AG04450 (cell line): ENCODE data around the gene MSX2. TPM values are rescaled to one million over a fixed set of nuclear protein-coding genes. Genes with fewer than 3 reads are reported as not detected.
A peak's percentile ranks its signal among the peaks of the same experiment; 100 is the strongest.

Experiments used
- CTCF ChIA-PET: fragments of 300-600, 350-600 bp; formaldehyde crosslinking; extraction: SDS; loops from one replicate; lab custom pipeline; 2022; ENCODE audit warnings: antibody characterized with exemption, inconsistent platforms; lab: Charles Lee
- POLR2A ChIA-PET: fragments of 350-600 bp; formaldehyde crosslinking; extraction: SDS; loops from one replicate; lab custom pipeline; 2021; ENCODE audit warnings: antibody characterized with exemption, inconsistent platforms; lab: Yijun Ruan, JAX
- DNase-seq: peaks from one replicate; pipeline ENCODE4 v3.0.0-alpha.2; 2011; ENCODE audit warnings: low read depth, low spot score
- H3K27ac ChIP-seq: one replicate; pipeline ENCODE4 v1.5.1; 2012; ENCODE audit warnings: low read depth, low read length, control low read depth
- H3K27me3 ChIP-seq: one replicate; pipeline ENCODE4 v1.6.0; 2012; ENCODE audit warnings: low read length; ENCODE audit not compliant: control insufficient read depth, insufficient read depth
- H3K4me3 ChIP-seq: 2 replicates; pipeline ENCODE4 v1.5.1; 2011; ENCODE audit warnings: mild to moderate bottlenecking, low read depth, low read length, control low read depth
- H3K9me3 ChIP-seq: 2 replicates; pipeline ENCODE4 v1.5.1; 2012; ENCODE audit warnings: low read length; ENCODE audit not compliant: control insufficient read depth, insufficient read depth
- CTCF ChIP-seq: IDR thresholded peaks from 2 replicates; pipeline ENCODE4 v1.5.1; 2011; ENCODE audit warnings: low read depth, low read length, control low read depth, inconsistent platforms
- polyA minus RNA-seq: library from RNA; depleted of rRNA, polyadenylated mRNA; stranded (reverse); fragments of >200 nt; gene quantifications from 2 replicates; pipeline ENCODE4 v1.2.3, GENCODE V29; 2011; rRNA and poly(A)+ RNA removed
- polyA plus RNA-seq: library from polyadenylated mRNA; depleted of rRNA; stranded (reverse); fragments of >200 nt; gene quantifications from 2 replicates; pipeline ENCODE4 v1.2.3, GENCODE V29; 2011; rRNA removed

MSX2 gene
- 7.2 and 9.5 TPM in 2 replicates for polyA plus RNA-seq
- polyA minus RNA-seq, result 10.2 and 11.0 TPM in 2 replicates

- Histone ChIP-seq H3K27me3 (peaks cover 44% of the 10 kb centered on the region), H3K9me3 (no peaks in the 10 kb centered on the region; the same call in 1 of the 2 replicates), H3K4me3 (peak within 1 kb of the TSS; percentile 69), H3K27ac (peak within 1 kb of the TSS; percentile 11)
- POLR2A ChIA-PET, result interaction anchor here (0.6 to 1.3 kb wide), 8 partner anchors 17 to 782 kb away, joined by 3 to 17 read pairs (median 6); no protein-coding TSS in a partner anchor
- TF ChIP-seq CTCF, result no peak
- CTCF ChIA-PET, result interaction anchor here (0.6 to 4.7 kb wide), 7 partner anchors 8 to 400 kb away, joined by 3 to 32 read pairs (median 6); no protein-coding TSS in a partner anchor
- peak; percentile 64 for DNase-seq
Measured at GRCh38 chr5:174724484-174725260, at the start of gene MSX2. Gene MSX2 (plus strand): TSS chr5:174724582. CDS start chr5:174724660, 78 bp downstream.

GRCh38 chr5:174675110-174675509 is 49.3 kb upstream of the MSX2 start:
- POLR2A ChIA-PET, result interaction anchor here (0.7 kb wide), 1 partner anchor 12 kb away, joined by 4 read pairs; no protein-coding TSS in a partner anchor
- TF ChIP-seq CTCF, result no peak
- peaks cover 3% of the 10 kb centered on the region for H3K27me3 ChIP-seq
- no peak for DNase-seq
- H3K27ac ChIP-seq, result no peak overlapping the region
- H3K4me3 ChIP-seq, result no peak overlapping the region
- CTCF ChIA-PET, result interaction anchor here (0.7 kb wide), 1 partner anchor 18 kb away, joined by 3 read pairs; no protein-coding TSS in a partner anchor
- no peaks in the 10 kb centered on the region; the same call in 1 of the 2 replicates for H3K9me3 ChIP-seq

- CTCF ChIA-PET, result no interaction called here
- Histone ChIP-seq H3K27ac (no peak overlapping the region), H3K27me3 (peaks cover 6% of the 10 kb centered on the region), H3K9me3 (no peaks in the 10 kb centered on the region; the same call in 1 of the 2 replicates), H3K4me3 (no peak overlapping the region)
- TF ChIP-seq CTCF, result no peak
- POLR2A ChIA-PET, result no interaction called here
- no peak for DNase-seq
Measured at GRCh38 chr5:174675916-174676315, 48.5 kb upstream of the MSX2 start.

- H3K27ac ChIP-seq, result no peak overlapping the region
- POLR2A ChIA-PET, result no interaction called here
- DNase-seq, result no peak
- H3K27me3 ChIP-seq, result peaks cover 8% of the 10 kb centered on the region
- no peaks in the 10 kb centered on the region for H3K9me3 ChIP-seq
- H3K4me3 ChIP-seq, result no peak overlapping the region
- CTCF ChIA-PET, result no interaction called here
- TF ChIP-seq CTCF, result no peak
Measured at GRCh38 chr5:174678107-174678506, 46.3 kb upstream of the MSX2 start.
